GM12874 (cell line): Measurements from ENCODE around the gene GANAB.

ENCODE experiments used
- TF ChIP-seq, protein P1 (sequence below): IDR thresholded peaks from 2 replicates; pipeline ENCODE4 v1.5.1; 2011; ENCODE audit warnings: low read depth, mild to moderate bottlenecking, control low read depth, low read length, moderate library complexity; ENCODE audit not compliant: insufficient read depth

GANAB gene

DNA sequence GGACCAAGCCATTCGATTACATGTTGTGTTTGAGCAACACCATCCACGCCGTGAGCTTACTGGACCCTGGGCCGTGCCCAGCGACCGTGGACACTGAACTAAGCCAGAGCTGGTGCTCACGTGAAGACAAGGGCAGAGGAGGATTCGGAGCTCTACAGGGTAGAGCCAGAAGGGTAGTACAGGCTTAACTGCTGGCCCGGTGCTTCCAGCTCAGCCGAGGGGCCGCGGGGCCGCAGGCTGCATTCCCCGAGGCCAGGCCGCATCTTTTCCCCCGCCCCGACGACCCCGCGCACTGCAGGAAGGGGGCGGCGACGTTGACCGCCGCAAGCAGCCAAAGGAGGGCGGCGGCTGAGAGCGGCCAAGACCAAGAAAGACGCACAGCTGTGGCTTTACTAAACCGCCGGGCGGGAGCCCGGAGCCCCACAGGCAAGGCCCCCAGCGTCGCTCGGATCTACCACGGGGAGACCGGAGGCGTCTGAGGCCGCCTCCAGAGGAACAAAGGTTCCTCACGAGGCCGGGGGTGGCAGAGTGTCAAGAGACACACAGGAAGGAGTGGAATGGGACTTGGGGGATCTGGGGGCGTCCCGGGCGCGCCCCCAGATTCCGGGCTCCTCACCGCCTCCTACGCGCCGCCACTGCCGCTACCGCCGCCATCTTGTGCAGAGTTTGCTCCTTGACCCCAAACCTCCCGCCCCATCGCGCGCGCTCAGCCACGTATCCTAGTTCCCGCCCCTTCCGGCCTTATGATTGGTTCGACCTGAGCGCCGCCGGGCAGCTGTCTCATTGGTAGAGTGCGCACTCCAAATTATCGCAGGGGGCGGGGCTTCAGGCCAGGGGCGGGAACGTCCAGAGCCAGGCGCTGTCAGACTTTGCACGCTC lies at the start of gene GANAB:
Gene GANAB, minus strand, starts transcription at position 668 of the 879 bp plus-strand sequence. Its CDS starts 14 bp downstream, at position 654.
- TF ChIP-seq, protein P1, sequence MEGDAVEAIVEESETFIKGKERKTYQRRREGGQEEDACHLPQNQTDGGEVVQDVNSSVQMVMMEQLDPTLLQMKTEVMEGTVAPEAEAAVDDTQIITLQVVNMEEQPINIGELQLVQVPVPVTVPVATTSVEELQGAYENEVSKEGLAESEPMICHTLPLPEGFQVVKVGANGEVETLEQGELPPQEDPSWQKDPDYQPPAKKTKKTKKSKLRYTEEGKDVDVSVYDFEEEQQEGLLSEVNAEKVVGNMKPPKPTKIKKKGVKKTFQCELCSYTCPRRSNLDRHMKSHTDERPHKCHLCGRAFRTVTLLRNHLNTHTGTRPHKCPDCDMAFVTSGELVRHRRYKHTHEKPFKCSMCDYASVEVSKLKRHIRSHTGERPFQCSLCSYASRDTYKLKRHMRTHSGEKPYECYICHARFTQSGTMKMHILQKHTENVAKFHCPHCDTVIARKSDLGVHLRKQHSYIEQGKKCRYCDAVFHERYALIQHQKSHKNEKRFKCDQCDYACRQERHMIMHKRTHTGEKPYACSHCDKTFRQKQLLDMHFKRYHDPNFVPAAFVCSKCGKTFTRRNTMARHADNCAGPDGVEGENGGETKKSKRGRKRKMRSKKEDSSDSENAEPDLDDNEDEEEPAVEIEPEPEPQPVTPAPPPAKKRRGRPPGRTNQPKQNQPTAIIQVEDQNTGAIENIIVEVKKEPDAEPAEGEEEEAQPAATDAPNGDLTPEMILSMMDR, result no peak

DNA sequence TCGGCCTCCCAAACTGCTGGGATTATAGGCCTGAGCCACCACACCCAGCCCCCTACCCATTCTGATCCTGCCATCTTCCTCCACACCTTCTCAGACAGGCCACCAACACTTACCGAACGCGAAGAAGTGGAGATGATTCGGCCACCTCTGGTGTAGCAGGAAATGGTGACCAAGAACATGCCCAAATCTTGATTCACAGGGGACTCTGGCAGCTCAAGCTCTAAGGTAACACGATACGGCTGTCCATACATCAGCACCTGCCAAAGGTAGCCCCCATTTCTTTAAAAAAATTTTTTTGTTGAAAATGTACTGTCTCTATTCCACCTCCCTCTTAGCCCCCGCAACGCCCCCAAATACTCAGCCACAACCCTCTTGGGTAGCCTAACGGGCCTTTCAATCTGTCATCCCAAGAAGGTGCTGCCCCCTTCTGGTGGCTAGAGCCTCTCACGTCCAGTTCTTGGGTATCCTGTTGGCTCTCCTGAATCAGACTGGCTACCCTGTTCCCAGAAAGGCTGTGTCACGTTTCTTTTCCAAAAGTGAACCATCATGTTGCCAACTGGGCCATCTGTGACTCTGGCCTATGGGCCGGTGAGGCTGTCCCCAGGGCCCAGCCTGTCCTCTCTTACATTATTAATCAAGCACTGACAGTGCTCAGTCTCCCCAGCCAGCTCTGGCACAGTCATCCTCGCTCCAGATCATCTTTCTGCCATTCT lies 48.2 kb upstream of the GANAB start:
- TF ChIP-seq, protein P1, result peak; percentile 77

DNA sequence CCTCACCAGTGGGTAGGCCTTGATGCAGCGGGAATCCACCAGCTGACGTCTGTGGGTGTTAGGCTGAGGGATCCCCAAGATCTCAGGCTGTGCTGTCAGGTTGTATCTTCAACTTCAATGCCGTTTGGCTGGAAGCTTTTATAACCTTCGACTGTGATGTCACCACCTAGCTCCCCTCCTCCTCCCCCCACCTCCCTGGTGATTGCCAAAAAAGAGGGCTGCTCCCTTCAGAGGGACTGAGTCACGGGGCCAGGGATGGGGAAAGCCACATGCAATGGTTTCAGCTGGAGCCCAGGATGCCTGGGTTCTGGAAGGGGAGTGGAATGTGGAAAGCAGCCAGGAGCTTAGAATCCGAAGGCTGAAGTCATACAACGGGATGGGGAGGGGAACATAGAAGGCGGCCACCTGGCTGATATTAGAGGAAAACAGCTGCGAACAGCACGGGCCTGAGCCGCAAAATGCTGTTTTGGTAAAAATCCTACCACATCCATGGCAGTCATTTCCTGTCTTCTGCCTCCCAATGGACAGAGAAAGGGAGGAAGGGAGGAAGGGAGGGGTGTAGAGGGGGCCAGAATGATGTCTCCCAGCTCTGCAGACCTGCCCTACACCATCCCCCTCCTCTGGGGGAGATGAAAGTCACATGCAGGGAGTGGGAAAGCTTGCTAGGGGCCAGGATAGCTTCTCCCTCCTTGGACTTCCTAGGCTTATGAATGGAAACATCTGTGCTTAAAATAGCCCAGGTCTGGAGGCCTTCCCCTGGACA lies 43.2 kb upstream of the GANAB start, which contains the start of gene LRRN4CL:
Gene LRRN4CL, minus strand, starts transcription at position 110 of the 763 bp plus-strand sequence. CDS start 1,022 bp downstream, outside the sequence.
- TF ChIP-seq, protein P1, result no peak

DNA sequence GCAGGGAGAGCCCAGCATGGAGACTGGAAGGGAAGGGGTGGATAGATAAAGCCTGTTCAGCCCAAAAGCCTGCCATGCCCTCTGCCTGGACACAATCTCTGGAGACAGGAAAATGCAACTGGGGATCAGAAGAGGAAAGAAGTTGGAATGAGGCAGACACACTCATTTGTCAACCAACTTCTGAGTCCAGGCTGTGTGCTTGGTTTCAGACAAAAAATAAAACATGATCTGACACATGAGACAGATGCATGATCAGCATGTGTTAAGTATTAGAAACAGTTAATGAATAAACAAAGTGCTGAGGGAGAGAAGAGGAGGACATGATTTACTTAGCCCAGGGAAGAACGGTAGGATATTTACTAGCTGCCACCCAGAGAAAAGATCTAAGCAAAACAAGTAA lies 42.1 kb upstream of the GANAB start:
- TF ChIP-seq, protein P1, result no peak

DNA sequence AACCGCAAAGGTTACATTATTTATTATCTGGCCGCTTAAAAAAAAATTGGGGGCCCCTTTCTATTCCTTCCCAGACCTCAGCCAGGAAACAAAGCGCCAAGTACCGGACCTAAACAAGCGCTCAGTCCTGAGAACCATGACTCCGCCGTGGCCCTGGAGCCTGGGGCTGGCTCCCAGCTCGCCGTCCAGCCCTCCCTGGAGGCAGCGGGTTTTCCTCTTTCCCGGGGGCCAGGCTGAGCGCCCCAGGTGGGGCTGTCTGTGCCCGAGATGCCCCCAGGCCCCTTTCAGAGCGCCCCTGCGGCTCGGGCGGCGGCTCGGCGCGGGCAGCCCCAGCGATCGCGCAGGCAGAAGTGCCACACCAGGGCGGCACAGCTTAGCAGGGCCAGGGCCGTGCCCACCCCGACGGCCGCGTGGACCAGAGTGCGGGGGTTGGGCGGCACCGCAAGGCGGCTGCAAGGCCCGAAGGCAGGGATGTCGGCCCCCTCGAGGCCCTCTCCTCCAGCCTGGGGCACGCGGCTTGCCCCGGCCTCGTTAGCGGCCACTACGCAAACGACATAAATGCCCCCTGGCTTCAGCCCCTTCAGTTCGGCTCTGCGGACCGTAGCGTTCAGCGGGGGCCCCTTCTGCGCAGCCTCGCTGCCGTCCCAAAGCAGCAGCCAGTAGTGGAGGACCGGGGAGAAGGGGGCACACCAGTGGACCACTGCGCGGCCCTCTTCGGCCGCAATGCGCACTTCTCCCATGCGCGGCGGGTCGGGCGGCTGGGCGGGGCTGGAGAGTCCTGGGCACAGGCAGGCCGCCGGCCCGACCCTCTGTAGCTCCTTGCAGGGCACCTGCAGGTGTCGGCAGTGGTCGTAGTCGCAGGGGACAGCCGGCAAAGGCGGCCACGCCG lies 41.3 kb upstream of the GANAB start:
- TF ChIP-seq, protein P1, result no peak

DNA sequence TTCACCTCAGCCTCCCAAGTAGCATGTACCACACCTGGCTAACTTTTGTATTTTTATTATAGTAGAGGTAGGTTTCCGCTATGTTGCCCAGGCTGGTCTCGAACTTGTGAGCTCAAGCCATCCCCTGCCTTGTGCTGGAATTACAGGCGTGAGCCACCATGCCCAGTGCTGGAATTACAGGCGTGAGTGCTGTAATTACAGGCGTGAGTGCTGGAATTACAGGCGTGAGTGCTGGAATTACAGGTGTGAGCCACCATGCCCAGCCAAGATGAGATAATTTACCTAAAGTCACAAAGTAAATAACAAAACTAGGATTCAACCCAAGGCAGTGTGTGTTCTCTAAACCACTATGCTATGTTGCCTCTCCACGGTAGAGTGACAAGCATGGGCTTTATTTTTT lies 36.1 kb upstream of the GANAB start:
- TF ChIP-seq, protein P1, result no peak
